Subcutaneous adipose tissue (tissue), 4 donors: ENCODE measurements around the gene KMT2C. TPM values are rescaled to one million over a fixed set of nuclear protein-coding genes. Genes with fewer than 3 reads are reported as not detected.

Experiments
- CTCF ChIP-seq: fragments of 450-650 bp; IDR thresholded peaks from one replicate; pipeline ENCODE4 v1.5.1; 2016; ENCODE audit warnings: low read depth, mild to moderate bottlenecking, control low read depth, antibody characterized with exemption, moderate library complexity
- total RNA-seq, 4 donors: library from RNA; depleted of rRNA; stranded (reverse); fragments of >200 nt; gene quantifications; one replicate each; pipeline ENCODE4 v1.1.0, GENCODE V29; 2016

Gene KMT2C
- total RNA-seq, 4 donors from 2014 or later: 68.7 to 86.8 (median 70.5) TPM

- no peak for TF ChIP-seq CTCF
Measured at GRCh38 chr7:152366662-152367061, 69.1 kb downstream of the KMT2C start.

- no peak for TF ChIP-seq CTCF
Measured at GRCh38 chr7:152365982-152366603, 69.7 kb downstream of the KMT2C start.

- no peak for TF ChIP-seq CTCF
Measured at GRCh38 chr7:152363798-152364197, 72.0 kb downstream of the KMT2C start.

GRCh38 chr7:152362128-152362926, 73.5 kb downstream of the KMT2C start:
- no peak for TF ChIP-seq CTCF

- TF ChIP-seq CTCF: no peak
Measured at GRCh38 chr7:152355474-152356057, 80.2 kb downstream of the KMT2C start.

- no peak for TF ChIP-seq CTCF
Measured at GRCh38 chr7:152354061-152354460, 81.7 kb downstream of the KMT2C start.

- no peak for TF ChIP-seq CTCF
Measured at GRCh38 chr7:152351168-152351567, 84.6 kb downstream of the KMT2C start.
